CD14-positive monocyte (primary cell): ENCODE data around the gene NHS. TPM values are rescaled to one million over a fixed set of nuclear protein-coding genes. Genes with fewer than 3 reads are reported as not detected.

Experiments used
- DNase-seq, 3 donors: peaks; one replicate each; pipeline ENCODE4 v3.0.0-alpha.2; 2011 to 2022
- H2AFZ ChIP-seq: 2 replicates; pipeline ENCODE4 v1.6.0; 2012; ENCODE audit warnings: mild to moderate bottlenecking, low read depth, low read length, inconsistent platforms; ENCODE audit not compliant: insufficient read depth, poor library complexity, severe bottlenecking
- H3K27ac ChIP-seq, 2 donors: 1 replicate in 1 of 2; 2 replicates in 1 of 2; pipeline ENCODE4 v1.5.1; 2012 to 2013; ENCODE audit warnings: low read length in 2 of 2, control low read depth in 1 of 2, inconsistent platforms in 1 of 2, low read depth in 1 of 2, mild to moderate bottlenecking in 1 of 2
- H3K27me3 ChIP-seq, 2 donors: one replicate each; pipeline versions ENCODE4 v1.6.0 to v1.6.1; 2011 to 2013; ENCODE audit warnings: low read length in 2 of 2; ENCODE audit not compliant: control insufficient read depth in 2 of 2, insufficient read depth in 2 of 2
- H3K36me3 ChIP-seq, 2 donors: replicated peaks in 1 of 2; 1 replicate in 1 of 2; 2 replicates in 1 of 2; pipeline versions ENCODE4 v1.5.1 to v1.6.1; 2012 to 2013; ENCODE audit warnings: low read length in 2 of 2, control low read depth in 1 of 2, inconsistent platforms in 1 of 2, mild to moderate bottlenecking in 1 of 2; ENCODE audit not compliant: insufficient read depth in 2 of 2, control insufficient read depth in 1 of 2
- H3K4me1 ChIP-seq, 2 donors: 1 replicate in 1 of 2; 2 replicates in 1 of 2; pipeline versions ENCODE4 v1.5.1 to v1.6.1; 2012 to 2013; ENCODE audit warnings: low read length in 2 of 2, control low read depth in 1 of 2, inconsistent platforms in 1 of 2, mild to moderate bottlenecking in 1 of 2, moderate library complexity in 1 of 2; ENCODE audit not compliant: insufficient read depth in 2 of 2, control insufficient read depth in 1 of 2
- H3K4me2 ChIP-seq: replicated peaks from 2 replicates; pipeline ENCODE3; 2012; ENCODE audit warnings: low read length, moderate library complexity, mild to moderate bottlenecking; ENCODE audit not compliant: poor library complexity, severe bottlenecking; ENCODE audit errors: extremely low read depth
- H3K4me3 ChIP-seq, 3 experiments: fragments of 200-600 bp in 1 of 3; sonication (generic) in 1 of 3; replicated peaks in 1 of 3; 1 replicate in 2 of 3; 2 replicates in 1 of 3; pipeline ENCODE4 v1.5.1; 2011 to 2013; ENCODE audit warnings: low read length in 3 of 3, mild to moderate bottlenecking in 3 of 3, control low read depth in 2 of 3, low read depth in 2 of 3, inconsistent platforms in 1 of 3, moderate library complexity in 1 of 3
- H3K79me2 ChIP-seq: 2 replicates; pipeline ENCODE4 v1.6.0; 2012; ENCODE audit warnings: mild to moderate bottlenecking, control low read depth, inconsistent platforms, low read length, moderate library complexity; ENCODE audit not compliant: insufficient read depth
- H3K9ac ChIP-seq: 2 replicates; pipeline ENCODE4 v1.6.0; 2017; ENCODE audit warnings: low read length, mild to moderate bottlenecking; ENCODE audit not compliant: insufficient read depth, poor library complexity, severe bottlenecking
- H3K9me3 ChIP-seq, 2 donors: replicated peaks in 1 of 2; 1 replicate in 1 of 2; 2 replicates in 1 of 2; pipeline versions ENCODE4 v1.5.1 to v1.6.1; 2012 to 2013; ENCODE audit warnings: low read length in 2 of 2, control low read depth in 1 of 2; ENCODE audit not compliant: control insufficient read depth in 1 of 2, insufficient read depth in 1 of 2
- H4K20me1 ChIP-seq: 2 replicates; pipeline ENCODE4 v1.6.0; 2012; ENCODE audit warnings: mild to moderate bottlenecking, low read length, control low read depth, moderate library complexity; ENCODE audit not compliant: insufficient read depth
- H3K27ac Mint-ChIP-seq, 7 donors: one replicate each; pipeline ENCODE4 v1.8.0; 2020; ENCODE audit warnings: mild to moderate bottlenecking in 7 of 7, mixed read lengths in 7 of 7, moderate library complexity in 6 of 7, inconsistent platforms in 2 of 7
- H3K27me3 Mint-ChIP-seq, 3 donors: one replicate each; pipeline ENCODE4 v1.8.0; 2021 to 2022; ENCODE audit warnings: low read depth in 3 of 3, mild to moderate bottlenecking in 3 of 3, mixed read lengths in 3 of 3, moderate library complexity in 3 of 3, inconsistent platforms in 1 of 3
- H3K36me3 Mint-ChIP-seq, 2 donors: one replicate each; pipeline ENCODE4 v1.8.0; 2020; ENCODE audit warnings: mixed read lengths in 2 of 2, inconsistent platforms in 1 of 2, mild to moderate bottlenecking in 1 of 2
- H3K4me1 Mint-ChIP-seq: one replicate; pipeline ENCODE4 v1.8.0; 2020; ENCODE audit warnings: mild to moderate bottlenecking, mixed read lengths
- H3K4me3 Mint-ChIP-seq, 2 donors: one replicate each; pipeline ENCODE4 v1.8.0; 2020; ENCODE audit warnings: mild to moderate bottlenecking in 2 of 2, mixed read lengths in 2 of 2, moderate library complexity in 1 of 2
- H3K9me3 Mint-ChIP-seq, 7 donors: one replicate each; pipeline ENCODE4 v1.8.0; 2020 to 2022; ENCODE audit warnings: mixed read lengths in 7 of 7, mild to moderate bottlenecking in 6 of 7, moderate library complexity in 6 of 7, inconsistent platforms in 2 of 7
- CTCF ChIP-seq: fragments of 200-600 bp; IDR thresholded peaks from one replicate; pipeline ENCODE4 v1.8.0; 2022; ENCODE audit warnings: antibody characterized with exemption, mild to moderate bottlenecking
- WGBS: methylation state at CpG from one replicate; pipeline ENCODE4 v1.1.5; 2013; ENCODE audit warnings: missing lambda C conversion rate; ENCODE audit not compliant: insufficient coverage; 5-methylcytosine and 5-hydroxymethylcytosine counted together
- intact Hi-C, 2 donors: fragments of 100-400 bp; cut with micrococcal nuclease; formaldehyde crosslinking; loops; one replicate each; pipeline versions ENCODE4 v1.15.0 to v1.15.1; 2023
- polyA plus RNA-seq, 3 donors: library from polyadenylated mRNA; depleted of rRNA in 1 of 3; unstranded in 2 of 3; stranded (reverse) in 1 of 3; fragments of 300-500 nt in 2 of 3; fragments of >200 nt in 1 of 3; fragmentation: Illumina TruSeq in 2 of 3; gene quantifications; 1 replicate in 2 of 3; 2 replicates in 1 of 3; pipeline ENCODE4 v1.2.3, GENCODE V29; 2012 to 2021

NHS gene
- polyA plus RNA-seq, 3 donors, result 0.86 to 1.8 (median 1.3) TPM

DNA sequence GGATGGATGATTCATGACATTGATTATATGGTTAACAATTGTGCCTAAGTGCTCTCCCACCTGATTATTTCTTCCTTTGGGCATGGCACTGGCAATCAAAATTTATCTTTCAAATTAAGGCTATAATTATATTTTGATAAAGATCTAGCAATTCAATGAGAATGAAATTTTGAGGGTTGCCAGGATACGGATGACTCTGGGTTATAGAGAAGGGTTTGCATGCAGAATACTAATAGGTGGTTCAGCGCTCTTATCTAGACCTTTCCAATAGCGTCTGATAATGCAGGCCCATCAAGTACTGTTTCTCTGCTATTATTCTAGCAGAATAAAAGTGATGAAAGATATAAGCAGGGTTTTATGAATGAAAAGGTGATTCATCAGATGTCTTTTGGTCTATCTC lies 287.4 kb downstream of the NHS start:
- H3K4me2 ChIP-seq, result no peak overlapping the region
- no peaks in the 10 kb centered on the region for H3K9me3 ChIP-seq
- H3K9ac ChIP-seq, result no peak overlapping the region
- H3K27ac ChIP-seq, result no peak overlapping the region
- no peak overlapping the region for H3K4me3 Mint-ChIP-seq
- H4K20me1 ChIP-seq, result no peaks in the 10 kb centered on the region
- intact Hi-C loops, result no loop called here
- TF ChIP-seq CTCF, result no peak
- H3K4me1 ChIP-seq, result no peaks in the 10 kb centered on the region
- no peak overlapping the region for H2AFZ ChIP-seq
- H3K27ac Mint-ChIP-seq, result no peak overlapping the region
- WGBS, result no CpG with 5 or more reads among the region's 3 CpGs
- H3K27me3 ChIP-seq, result peaks cover 0 to under 1% of the 10 kb centered on the region in 2 donors
- no peaks in the 10 kb centered on the region for H3K9me3 Mint-ChIP-seq
- H3K36me3 Mint-ChIP-seq, result no peaks in the 10 kb centered on the region
- peaks cover 0 to 5% (median 3%) of the 10 kb centered on the region in 3 donors for H3K27me3 Mint-ChIP-seq
- no peaks in the 10 kb centered on the region for H3K4me1 Mint-ChIP-seq
- DNase-seq, result no peak
- no peaks in the 10 kb centered on the region for H3K79me2 ChIP-seq
- no peaks in the 10 kb centered on the region for H3K36me3 ChIP-seq
- no peak overlapping the region for H3K4me3 ChIP-seq

DNA sequence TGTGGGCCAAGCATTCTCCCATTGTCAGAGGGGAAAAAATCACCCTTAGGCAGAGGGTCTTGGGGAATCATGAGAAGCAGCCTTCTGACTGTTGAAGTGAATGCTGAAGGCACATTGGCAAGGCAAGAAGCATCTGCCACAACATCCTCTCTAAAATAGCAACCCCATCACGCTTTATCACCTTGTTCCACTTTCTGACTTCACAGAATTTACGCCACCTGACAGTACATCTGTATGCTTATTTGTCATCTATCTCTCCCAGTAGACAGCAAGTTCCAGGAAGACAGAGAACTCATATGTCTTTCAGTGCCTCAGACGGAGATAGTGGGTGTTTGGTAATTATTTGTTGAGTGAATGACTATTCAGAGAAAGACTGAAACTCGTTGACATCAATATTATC lies 293.9 kb downstream of the NHS start:
- intact Hi-C loops, result no loop called here
- H3K4me3 ChIP-seq, result no peak overlapping the region
- no CpG with 5 or more reads among the region's 4 CpGs for WGBS
- H3K4me1 ChIP-seq, result peaks cover 2 to 8% of the 10 kb centered on the region in 2 donors
- DNase-seq, result no peak
- H3K27ac ChIP-seq, result no peak overlapping the region
- peaks cover 0 to 8% (median 0%) of the 10 kb centered on the region in 7 donors for H3K9me3 Mint-ChIP-seq
- peaks cover 2 to 8% (median 2%) of the 10 kb centered on the region in 3 donors for H3K27me3 Mint-ChIP-seq
- no peaks in the 10 kb centered on the region for H4K20me1 ChIP-seq
- no peaks in the 10 kb centered on the region for H3K27me3 ChIP-seq
- no peak overlapping the region for H3K4me2 ChIP-seq
- H3K27ac Mint-ChIP-seq, result no peak overlapping the region
- no peak overlapping the region for H2AFZ ChIP-seq
- no peaks in the 10 kb centered on the region for H3K9me3 ChIP-seq
- no peak overlapping the region for H3K9ac ChIP-seq
- H3K79me2 ChIP-seq, result no peaks in the 10 kb centered on the region
- peaks cover 21% of the 10 kb centered on the region for H3K4me1 Mint-ChIP-seq
- no peak overlapping the region for H3K4me3 Mint-ChIP-seq
- no peak for TF ChIP-seq CTCF
- peaks cover 0 to 9% of the 10 kb centered on the region in 2 donors for H3K36me3 Mint-ChIP-seq
- H3K36me3 ChIP-seq, result no peaks in the 10 kb centered on the region
